ENCODE data around the gene CASTOR1. TPM values are rescaled to one million over a fixed set of nuclear protein-coding genes. Genes with fewer than 3 reads are reported as not detected.
A peak's percentile ranks its signal among the peaks of the same experiment; 100 is the strongest.

CASTOR1 gene
- total and polyA plus RNA-seq, 12 donors = 2.8 to 14.7 (median 6.2) TPM

DNA sequence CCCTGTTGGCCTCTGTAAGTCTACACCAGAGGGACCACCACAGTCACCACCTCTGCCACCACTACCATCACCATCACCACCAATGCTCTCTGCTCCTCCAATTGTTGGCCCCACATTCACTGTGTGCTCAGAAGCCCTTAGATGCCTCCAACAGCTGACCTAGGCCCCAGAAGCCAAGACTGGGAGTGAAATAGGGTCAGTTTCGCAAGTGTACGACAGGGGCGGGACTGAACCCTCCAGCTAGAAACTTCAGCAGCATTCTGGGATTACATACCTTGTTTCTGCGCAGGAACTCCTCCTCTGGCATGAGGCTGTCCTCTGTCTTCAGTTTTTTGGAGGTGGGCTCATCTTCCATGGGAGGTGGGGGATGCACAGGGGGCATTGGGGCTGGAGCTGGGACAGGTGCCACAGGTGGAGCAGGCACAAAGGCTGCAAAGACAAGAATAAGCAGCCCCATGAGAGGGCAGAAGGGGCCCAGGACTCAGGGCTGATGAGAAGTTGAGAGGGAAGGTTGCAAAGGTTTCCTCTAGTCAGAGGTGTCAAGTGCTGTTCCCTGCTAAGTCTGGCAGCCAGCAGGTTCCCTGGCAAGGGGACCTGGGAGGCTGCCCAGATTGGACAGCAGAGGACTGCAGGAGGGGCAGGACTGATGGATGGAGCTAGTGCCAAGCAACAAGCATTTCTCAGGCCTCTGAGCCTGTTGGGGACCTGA is 47.6 kb upstream of the CASTOR1 start:
- Histone ChIP-seq H3K36me3 (peaks cover 13 to 100% (median 91%) of the 10 kb centered on the region in 9 donors), H3K27ac (peak overlapping the region in 5 of 10 donors; percentile 2 to 41 (median 21))
- ATAC-seq = peak; percentile 50 to 87 (median 80)

DNA sequence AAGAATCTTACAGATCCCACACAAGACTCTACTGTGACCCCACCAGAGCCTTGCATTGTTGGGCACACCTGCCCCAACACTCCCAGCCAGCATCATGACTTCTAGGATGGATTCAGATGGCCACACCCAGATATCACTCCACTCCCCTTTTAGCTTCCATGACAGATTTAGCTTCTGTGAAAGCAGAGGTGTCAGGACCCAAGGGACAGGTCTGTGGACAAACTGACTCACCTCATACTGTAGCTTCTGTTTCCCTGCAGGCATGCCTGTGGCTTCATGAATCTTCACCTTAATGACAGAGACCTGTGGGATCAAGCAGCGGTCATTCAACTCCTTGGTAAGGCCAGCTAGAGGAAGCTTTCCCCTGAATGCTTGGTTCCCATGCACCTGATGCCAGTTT is 45.9 kb upstream of the CASTOR1 start:
- Histone ChIP-seq H3K27me3 (no peaks in the 10 kb centered on the region), H3K4me1 (peaks cover 0 to 36% (median 13%) of the 10 kb centered on the region in 9 donors), H3K36me3 (peaks cover 8 to 100% (median 80%) of the 10 kb centered on the region in 9 donors), H3K4me3 (no peak overlapping the region), H3K27ac (no peak overlapping the region), H3K9me3 (no peaks in the 10 kb centered on the region)
- ATAC-seq (no peak), DNase-seq (no peak)
- 100% methylated on average over 1 of the region's 1 CpG for WGBS, 2 donors
- TF ChIP-seq, protein P1, sequence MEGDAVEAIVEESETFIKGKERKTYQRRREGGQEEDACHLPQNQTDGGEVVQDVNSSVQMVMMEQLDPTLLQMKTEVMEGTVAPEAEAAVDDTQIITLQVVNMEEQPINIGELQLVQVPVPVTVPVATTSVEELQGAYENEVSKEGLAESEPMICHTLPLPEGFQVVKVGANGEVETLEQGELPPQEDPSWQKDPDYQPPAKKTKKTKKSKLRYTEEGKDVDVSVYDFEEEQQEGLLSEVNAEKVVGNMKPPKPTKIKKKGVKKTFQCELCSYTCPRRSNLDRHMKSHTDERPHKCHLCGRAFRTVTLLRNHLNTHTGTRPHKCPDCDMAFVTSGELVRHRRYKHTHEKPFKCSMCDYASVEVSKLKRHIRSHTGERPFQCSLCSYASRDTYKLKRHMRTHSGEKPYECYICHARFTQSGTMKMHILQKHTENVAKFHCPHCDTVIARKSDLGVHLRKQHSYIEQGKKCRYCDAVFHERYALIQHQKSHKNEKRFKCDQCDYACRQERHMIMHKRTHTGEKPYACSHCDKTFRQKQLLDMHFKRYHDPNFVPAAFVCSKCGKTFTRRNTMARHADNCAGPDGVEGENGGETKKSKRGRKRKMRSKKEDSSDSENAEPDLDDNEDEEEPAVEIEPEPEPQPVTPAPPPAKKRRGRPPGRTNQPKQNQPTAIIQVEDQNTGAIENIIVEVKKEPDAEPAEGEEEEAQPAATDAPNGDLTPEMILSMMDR (IDR thresholded peaks at IDR 0.05) = no peak
- intact Hi-C loops (cut with DNase I) = no loop called here

More for the DNA sequence above, 47.6 kb upstream of the CASTOR1 start:
- WGBS, 2 donors = 93% methylated on average over 4 of the region's 4 CpGs
- H3K4me1 ChIP-seq = peaks cover under 1 to 53% (median 28%) of the 10 kb centered on the region in 9 donors
- H3K9me3 ChIP-seq = no peaks in the 10 kb centered on the region
- TF ChIP-seq, protein P1 (IDR thresholded peaks at IDR 0.05) = no peak
- no peaks in the 10 kb centered on the region for H3K27me3 ChIP-seq
- intact Hi-C loops (cut with DNase I) = no loop called here
- no peak overlapping the region for H3K4me3 ChIP-seq
- peak; percentile 69 to 71 for DNase-seq

DNA sequence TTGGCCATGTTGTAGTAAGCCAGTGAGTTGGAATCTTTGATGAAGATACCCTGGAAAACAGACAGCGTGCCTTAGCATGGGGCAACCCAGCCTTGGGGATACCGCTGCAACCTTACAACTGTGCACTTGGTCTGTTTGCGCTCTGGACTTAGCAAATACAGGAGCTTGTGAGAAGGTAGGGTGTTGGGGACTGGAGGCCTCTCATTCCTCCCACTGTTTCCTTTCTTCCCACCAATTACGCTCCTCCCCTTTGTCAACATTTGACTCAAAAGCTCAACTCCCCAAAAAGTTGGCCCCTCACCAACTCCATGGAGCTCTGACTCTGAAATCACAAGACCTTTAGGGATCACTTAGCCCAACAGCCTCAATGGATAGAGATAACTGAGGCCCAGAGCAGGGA is 45.3 kb upstream of the CASTOR1 start:
- no peak for ATAC-seq
- no peak overlapping the region for H3K4me3 ChIP-seq
- H3K9me3 ChIP-seq = no peaks in the 10 kb centered on the region
- H3K27me3 ChIP-seq = no peaks in the 10 kb centered on the region
- H3K27ac ChIP-seq = no peak overlapping the region
- WGBS, 2 donors = 96 to 97% methylated on average over 4 of the region's 4 CpGs
- intact Hi-C loops (cut with DNase I) = no loop called here
- H3K36me3 ChIP-seq = peaks cover 8 to 98% (median 74%) of the 10 kb centered on the region in 9 donors
- no peak for DNase-seq
- TF ChIP-seq, protein P1 (IDR thresholded peaks at IDR 0.05) = no peak
- H3K4me1 ChIP-seq = peaks cover 0 to 30% (median 11%) of the 10 kb centered on the region in 9 donors

GRCh38 chr22:30333707-30334087 is 44.4 kb upstream of the CASTOR1 start:
- Histone ChIP-seq H3K4me3 (no peak overlapping the region), H3K9me3 (no peaks in the 10 kb centered on the region), H3K27me3 (no peaks in the 10 kb centered on the region), H3K27ac (no peak overlapping the region), H3K36me3 (peaks cover 8 to 96% (median 65%) of the 10 kb centered on the region in 9 donors), H3K4me1 (peaks cover 0 to 23% (median 11%) of the 10 kb centered on the region in 9 donors)
- intact Hi-C loops (cut with DNase I) = no loop called here
- ATAC-seq = no peak
- 94 to 97% methylated on average over 3 of the region's 3 CpGs for WGBS, 2 donors
- no peak for DNase-seq
- TF ChIP-seq, protein P1 (IDR thresholded peaks at IDR 0.05) = no peak

All from heart right ventricle (tissue), 16 donors.